ENCODE measurements around the gene KRTAP12-3.
"Not testable (repeated sequence)": the region's sequence is repeated elsewhere in the genome, so short reads cannot be mapped to it uniquely, and the experiment has no call there.

Gene KRTAP12-3, protein sequence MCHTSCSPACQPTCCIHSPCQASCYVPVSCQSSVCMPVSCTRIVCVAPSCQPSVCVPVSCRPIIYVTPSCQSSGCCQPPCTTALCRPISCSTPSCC

DNA sequence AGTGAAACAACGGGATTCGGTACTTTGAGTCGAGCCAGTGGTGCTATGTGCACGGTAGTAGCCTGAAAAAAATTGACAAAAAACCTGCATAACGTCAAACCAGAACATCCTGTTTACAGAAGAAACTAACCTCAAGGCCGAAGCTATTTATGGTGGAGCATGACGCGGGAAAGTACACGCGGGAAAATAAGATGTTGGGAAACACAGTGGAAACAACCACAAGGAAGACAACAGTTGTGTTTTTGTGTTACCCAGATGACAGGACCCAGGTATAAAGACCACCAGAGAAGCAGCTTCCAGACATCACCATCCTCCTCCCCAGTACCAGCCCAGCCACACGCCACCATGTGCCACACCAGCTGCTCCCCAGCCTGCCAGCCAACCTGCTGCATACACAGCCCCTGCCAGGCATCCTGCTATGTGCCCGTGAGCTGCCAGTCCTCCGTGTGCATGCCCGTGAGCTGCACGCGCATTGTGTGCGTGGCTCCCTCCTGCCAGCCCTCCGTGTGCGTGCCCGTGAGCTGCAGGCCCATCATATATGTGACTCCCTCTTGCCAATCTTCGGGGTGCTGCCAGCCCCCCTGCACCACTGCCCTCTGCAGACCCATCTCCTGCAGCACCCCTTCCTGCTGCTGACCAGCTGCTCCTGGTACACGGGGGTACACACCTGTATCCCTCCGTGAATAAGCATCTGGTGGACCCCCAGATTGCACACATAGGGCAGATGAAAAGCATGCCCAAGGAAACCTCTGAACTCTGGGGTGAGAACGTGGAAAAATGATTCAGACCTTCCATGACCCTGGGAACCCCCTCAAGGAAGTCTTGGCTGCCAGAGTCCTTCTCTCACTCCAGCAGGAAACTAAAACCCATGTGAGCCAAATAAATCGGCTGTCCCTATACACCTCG is at the start of gene KRTAP12-3:
TSS of gene KRTAP12-3 (plus strand) at position 298 of the 906 bp plus-strand sequence. CDS start at position 346, 48 bp downstream.
- DNase-seq (ENCODE audit: low read depth in 1 of 2, low spot score in 1 of 2) = no peak

DNA sequence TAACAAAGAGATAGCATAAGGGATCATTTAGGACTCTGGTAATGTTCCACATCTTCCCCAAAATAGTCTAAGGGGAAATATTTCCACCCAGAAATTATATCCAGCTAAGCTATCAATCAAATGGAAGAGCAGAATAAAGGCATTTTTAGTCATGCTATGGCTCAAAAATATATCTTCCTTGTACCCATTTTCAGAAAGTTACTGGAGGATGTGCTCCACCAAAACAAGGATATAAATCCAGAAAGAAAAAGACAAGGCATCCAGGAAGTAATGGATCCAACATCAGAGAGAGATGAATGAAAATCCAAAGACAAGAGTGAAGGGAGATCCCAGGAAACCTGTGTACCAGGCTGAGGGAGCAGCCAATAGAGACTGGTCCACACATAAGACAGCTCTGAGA is 48.5 kb upstream of the KRTAP12-3 start:
- DNase-seq (ENCODE audit: low read depth in 1 of 2, low spot score in 1 of 2) = no peak

DNA sequence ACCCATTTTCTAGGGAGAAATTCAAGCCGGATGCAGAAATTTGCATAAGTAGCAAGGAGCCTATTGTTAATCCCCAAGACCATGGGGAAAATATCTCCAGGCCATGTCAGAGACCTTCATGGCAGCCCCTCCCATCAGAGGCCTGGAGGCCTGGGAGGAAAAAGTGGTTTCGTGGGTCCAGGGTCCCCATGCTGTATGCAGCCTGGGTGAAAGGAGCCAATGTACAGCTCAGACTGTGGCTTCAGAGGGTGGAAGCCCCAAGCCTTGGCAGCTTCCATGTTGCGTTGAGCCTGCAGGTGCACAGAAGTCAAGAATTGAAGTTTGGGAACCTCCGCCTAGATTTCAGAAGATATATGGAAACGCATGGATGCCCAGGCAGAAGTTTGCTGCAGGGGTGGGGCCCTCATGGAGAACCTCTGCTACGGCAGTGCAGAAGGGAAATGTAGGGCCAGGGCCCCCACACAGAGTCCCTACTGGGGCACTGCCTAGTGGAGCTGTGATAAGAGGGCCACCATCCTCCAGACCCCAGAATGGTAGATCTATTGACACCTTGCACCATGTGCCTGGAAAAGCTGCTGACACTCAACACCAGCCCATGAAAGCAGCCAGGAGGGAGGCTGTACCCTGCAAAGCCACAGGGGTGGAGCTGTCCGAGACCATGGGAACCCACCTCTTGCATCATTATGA is 47.4 kb upstream of the KRTAP12-3 start:
- not testable (repeated sequence) for DNase-seq (ENCODE audit: low read depth in 1 of 2, low spot score in 1 of 2)

DNA sequence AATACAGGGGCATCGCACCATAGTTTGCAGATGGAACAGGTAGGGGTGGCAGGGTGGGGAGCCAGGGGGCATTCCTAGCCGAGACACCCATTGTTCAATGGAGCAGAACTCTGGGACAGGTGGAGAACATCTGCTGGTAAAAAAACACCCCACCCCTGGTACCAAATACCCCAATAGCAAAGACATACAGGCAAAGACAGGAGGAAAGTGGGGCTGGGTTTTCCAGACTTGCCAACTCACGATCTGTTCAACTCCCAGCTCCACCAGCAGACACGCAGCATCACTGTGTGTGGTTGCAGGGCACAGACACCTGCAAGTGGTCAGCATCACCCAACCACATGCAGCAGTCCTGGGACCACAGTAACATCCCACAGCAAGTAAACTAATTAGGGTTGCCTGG is 46.2 kb upstream of the KRTAP12-3 start:
- DNase-seq (ENCODE audit: low read depth in 1 of 2, low spot score in 1 of 2) = no peak

DNA sequence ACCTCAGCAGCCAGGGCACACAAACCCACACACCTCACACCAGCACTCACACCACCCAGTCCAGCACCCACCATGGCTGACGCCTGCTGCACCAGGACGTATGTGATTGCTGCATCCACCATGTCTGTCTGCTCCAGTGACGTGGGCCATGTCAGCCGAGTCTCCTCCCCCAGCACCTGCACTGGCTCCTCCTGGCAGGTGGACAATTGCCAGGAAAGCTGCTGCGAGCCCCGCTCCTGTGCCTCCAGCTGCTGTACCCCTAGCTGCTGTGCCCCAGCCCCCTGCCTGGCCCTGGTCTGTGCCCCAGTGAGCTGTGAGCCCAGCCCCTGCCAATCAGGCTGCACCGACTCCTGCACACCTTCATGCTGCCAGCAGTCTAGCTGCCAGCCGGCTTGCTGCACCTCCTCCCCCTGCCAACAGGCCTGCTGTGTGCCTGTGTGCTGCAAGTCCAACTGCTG is 45.7 kb upstream of the KRTAP12-3 start, which contains the start of gene KRTAP10-8:
TSS of gene KRTAP10-8 (plus strand) at position 51 of the 458 bp plus-strand sequence. CDS start at position 73, 22 bp downstream.
- no peak for DNase-seq (ENCODE audit: low read depth in 1 of 2, low spot score in 1 of 2)

DNA sequence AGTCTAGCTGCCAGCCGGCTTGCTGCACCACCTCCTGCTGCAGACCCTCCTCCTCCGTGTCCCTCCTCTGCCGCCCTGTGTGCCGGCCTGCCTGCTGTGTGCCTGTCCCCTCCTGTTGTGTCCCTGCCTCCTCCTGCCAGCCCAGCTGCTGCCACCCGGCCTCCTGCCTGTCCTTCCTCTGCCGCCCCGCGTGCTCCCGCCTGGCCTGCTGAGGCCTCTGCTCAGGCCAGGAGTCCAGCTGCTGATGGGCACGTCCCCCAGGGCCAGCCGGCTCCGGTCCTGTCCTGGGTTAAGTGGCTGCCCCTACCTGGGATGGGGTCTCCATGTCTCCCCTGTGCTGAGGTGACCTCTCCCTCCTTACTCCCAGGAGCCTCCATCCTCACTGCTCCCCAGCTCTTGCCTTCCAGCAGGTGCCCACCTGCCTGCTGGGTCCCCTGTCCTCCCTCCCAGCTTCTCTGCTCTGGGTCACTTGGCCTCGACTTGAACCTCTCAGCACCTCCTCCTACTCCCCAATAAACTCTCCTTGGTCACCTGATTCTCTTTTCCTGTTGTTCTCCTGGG is 45.0 kb upstream of the KRTAP12-3 start:
- DNase-seq (ENCODE audit: low read depth in 1 of 2, low spot score in 1 of 2) = no peak

DNA sequence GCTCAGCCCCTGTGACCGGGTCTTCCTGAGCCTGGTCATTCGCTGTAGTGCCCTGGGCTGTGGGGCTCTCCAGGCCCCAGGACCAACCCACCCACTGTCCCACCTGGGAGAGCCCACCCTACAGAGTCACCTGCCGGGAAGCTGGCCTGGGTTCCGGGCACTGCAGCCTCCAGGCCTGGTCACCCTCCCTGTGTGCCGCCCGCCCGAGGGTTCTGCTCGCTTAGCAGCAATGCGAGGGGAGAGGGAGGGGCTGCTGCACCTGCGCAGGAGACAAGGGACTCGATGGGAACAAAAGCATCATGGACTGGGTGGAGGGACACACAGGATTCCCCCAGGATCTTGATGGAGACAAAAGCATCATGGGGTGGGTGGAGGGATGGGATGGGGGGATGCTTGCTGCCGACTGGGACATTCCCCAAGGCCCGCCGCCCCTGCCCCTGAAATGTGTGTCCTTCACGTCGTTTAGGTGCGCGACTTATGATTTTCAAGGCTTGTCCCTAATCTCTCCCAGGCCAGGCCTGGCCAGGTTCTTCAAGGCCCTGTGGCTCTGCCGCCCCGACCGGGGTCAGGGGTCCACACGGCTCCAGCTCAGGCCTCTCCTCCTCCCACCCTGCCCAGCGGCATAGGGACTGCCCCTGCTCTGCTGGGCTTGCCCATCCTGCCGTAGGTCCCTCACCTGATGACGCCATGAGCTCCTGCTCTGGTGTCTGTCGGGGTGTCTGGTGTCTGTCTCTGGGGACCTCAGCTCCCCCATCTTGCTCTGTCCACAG is 44.2 kb upstream of the KRTAP12-3 start:
- no peak for DNase-seq (ENCODE audit: low read depth in 1 of 2, low spot score in 1 of 2)

DNA sequence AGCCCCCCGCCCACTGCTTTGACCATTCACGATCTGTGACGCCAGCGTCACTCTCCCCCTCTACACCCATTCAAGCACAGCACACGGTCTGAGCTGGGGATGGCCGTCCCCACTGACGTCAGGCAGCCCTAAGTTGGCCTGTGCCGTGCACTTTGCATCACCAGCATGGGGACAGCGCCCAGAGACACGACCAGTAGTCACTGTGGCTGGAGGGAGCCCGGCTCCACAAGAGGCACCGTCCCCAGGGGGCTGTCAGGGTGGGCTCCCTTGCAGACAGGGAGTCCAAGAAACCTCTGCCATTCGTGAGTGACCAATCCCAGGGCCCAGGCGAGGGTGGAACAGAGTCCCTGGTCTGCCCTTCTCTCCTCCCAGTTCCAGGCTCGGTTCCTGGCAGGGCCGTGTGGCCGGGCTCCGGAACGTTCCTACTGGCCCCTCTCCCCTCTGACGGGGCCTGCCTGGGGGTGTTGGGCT is 43.5 kb upstream of the KRTAP12-3 start:
- no peak for DNase-seq (ENCODE audit: low read depth in 1 of 2, low spot score in 1 of 2)

DNA sequence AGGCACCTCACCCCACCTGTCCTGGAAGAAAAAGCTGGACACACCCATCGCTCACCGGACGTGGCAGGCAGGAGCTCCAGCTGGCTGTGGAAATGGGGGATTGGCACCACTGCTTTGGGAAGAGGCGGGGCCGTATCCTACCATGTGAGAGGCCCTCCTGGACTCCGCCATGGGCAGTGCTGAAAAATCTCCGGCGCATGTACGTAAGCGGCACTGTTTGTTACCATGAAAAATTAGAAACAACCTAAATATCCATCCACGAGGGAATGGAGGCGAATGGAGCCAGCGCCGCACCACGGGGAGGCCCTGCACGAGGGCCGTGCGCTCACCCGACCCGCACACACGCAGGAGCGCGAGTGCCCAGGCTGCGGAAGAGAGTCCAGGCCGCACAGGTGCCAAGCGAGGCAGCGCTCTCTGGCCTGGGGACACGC is 42.8 kb upstream of the KRTAP12-3 start:
- peak in 1 of 2 donors; percentile 0 for DNase-seq (ENCODE audit: low read depth in 1 of 2, low spot score in 1 of 2)

DNA sequence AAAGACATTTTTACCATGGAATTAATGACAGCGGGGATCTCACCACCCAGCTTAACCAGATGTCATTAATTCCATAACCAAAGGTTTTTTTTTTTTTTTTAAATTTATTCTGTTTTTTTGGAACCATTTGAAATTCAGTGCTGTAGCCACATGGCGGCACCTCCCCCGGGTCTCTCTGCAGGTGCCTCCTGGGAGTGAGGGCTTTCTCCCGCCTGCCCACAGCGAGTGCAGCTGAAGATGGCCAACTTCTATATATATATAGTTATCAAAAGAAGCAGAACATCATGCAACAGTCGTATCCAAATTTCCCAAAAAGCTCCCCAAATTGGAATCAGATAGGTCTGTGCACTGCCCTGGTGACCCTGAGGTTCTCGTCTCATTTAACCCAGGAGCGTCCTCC is 42.3 kb upstream of the KRTAP12-3 start:
- DNase-seq (ENCODE audit: low read depth in 1 of 2, low spot score in 1 of 2) = no peak

DNA sequence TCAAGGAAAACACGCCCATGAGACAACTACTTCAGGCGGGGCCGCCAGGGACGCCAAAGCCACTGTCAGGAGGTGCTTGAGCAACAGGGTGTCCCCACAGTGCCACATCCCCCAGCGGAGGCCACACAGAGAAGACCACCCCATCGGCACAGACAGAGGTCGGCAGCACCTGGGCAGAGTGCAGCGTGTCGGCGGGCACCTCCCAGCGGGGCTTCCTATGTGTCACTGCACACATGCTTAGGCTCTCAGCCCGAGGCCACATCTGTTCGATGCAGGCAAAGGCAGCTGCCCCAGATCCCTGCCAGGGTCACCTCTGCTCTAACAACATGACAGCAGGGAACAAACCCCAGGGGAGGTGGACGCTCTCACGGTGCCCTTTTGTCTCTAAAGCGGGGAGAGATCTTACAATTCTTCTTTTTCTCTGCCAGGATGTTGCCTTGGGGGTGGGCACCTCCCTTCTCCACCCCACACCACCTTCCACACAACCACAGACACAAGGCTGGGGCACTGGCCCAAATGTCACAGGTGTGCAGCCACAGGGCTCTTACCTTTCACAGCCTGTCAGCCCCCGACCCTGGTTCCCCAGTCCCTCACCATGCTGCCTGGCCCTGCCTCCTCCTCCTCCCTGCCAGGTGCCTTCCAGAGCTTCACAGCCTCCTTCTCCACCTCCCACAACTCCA is 41.7 kb upstream of the KRTAP12-3 start:
- DNase-seq (ENCODE audit: low read depth in 1 of 2, low spot score in 1 of 2) = no peak

DNA sequence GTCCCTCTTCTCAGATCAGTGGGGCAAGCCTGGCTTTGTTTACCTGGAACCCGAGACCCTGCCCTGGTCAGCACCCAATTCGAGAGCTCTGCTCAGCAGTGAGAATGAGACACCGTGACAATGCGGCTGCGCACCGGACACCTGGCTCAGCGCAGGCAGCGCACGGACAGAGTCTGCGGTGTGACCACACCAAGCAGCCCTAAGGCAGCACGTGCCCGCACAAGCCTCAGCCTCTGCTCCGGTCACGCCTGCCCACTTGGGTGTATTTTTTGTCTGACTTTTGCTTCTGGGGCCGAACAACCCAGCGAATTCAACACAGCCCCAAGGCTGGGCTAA is 41.2 kb upstream of the KRTAP12-3 start:
- DNase-seq (ENCODE audit: low read depth in 1 of 2, low spot score in 1 of 2) = no peak

DNA sequence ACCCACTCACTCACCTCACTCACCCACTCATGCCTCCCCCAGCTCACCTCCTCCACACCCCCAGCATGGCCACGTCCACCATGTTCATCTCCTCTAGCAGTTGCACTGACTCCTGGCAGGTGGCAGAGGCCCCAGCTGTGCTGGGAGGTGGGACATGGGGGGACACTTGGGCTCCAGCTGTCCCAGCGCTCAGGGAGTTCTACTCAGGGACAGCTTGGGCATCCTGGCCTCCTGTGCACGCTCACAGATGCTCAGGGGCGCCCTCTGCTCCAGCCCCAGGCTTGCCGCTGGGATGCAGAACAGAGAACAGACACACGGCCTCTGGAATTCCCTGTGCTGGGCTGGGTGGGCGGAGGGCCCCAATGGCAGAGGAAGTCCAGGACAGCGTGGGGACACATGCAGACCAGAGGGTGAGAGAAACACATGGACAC is 40.6 kb upstream of the KRTAP12-3 start:
- no peak for DNase-seq (ENCODE audit: low read depth in 1 of 2, low spot score in 1 of 2)

DNA sequence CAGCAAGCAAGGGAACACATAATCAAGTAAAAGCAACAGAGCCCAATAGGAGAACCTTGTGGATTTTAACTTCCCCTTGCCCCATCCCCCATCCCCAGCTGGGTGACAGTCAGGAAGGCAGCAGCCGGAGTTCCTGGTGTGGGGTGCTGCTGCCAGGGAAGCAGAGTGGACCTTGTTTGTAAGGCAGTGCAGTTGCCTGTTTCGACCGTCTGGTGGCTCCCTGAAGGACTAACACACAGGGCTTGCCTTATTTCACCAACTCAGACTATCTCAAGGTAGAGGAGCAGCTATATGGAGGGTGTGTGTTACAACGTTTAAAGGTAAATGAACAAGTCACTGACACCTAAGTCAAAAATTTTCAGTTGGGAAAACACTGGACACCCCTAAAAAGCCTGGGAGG is 39.2 kb upstream of the KRTAP12-3 start:
- DNase-seq (ENCODE audit: low read depth in 1 of 2, low spot score in 1 of 2) = no peak

DNA sequence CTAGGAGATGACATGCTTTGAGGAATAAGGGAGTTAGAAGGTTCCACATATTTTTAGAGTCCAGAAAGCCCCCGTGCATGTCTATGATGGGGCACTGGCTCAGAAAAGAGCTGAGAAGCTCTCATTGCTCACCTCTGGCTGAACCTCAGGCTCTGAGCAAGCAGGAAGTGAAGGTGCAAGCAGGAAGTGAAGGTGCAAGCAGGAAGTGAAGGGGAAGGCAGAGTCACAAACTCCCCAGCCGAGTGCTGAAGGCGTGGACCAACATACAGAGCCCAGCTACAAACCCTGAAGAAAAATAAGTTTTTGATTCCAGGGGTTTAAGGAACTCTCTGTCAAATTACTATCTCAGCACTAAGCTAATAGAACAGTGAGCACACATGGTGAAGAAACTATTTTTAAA is 38.8 kb upstream of the KRTAP12-3 start:
- DNase-seq (ENCODE audit: low read depth in 1 of 2, low spot score in 1 of 2) = peak; percentile 26 to 34

DNA sequence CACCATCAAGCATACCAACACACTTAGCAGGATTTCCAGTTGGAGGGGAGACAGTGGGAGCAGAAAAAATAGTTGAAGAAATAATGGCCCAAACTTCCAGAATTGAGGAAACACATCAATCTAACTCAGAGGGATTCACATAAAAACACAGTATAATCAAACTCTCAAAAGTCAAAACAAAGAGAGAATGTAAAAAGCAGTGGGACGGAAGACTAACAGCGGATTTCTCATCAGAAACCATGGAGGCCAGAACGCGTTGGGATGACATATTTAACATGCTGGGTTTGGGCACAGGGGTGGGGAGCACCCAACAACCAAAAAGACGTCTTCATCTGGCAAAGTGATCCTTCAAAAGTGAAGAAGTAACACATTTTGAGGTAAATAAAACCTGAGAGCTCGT is 37.8 kb upstream of the KRTAP12-3 start:
- DNase-seq (ENCODE audit: low read depth in 1 of 2, low spot score in 1 of 2) = no peak

DNA sequence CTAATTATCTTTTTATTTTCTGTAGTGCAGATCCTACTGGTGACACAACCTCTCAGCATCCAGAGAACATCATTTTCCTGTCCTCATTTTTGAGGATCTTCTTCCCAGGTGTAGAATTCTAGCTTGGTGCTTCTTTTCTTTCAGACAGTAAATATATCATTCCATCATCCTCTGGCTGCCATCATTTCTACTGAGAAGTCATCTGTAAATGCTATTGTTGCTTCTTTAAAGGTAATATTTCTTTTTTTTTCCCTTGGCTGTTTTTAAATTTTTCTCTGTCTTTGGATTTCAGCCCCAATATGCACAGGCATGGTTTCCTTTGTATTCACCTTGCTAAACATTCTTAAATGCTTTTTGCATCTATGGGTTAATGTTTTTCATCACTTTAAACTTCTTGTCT is 34.2 kb upstream of the KRTAP12-3 start:
- no peak for DNase-seq (ENCODE audit: low read depth in 1 of 2, low spot score in 1 of 2)

DNA sequence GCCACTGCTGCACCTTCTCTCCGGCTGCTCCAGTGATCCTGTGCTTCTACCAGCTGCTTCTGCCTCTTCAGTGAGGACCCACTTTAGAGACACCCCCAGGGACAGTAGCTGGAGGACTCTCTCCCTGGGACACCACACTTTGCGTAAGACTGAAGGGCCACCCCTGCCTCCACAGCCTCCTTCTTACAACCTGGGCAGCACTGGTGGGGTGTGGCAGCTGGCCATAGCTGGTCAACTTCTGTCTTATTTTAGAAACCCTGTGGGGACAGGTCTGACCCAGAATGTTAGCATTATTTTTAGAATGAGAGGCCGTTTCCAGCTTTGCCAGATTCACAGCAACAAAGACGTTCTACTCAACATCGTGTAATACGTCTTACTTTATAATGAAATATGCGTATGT is 32.0 kb upstream of the KRTAP12-3 start:
- no peak for DNase-seq (ENCODE audit: low read depth in 1 of 2, low spot score in 1 of 2)

DNA sequence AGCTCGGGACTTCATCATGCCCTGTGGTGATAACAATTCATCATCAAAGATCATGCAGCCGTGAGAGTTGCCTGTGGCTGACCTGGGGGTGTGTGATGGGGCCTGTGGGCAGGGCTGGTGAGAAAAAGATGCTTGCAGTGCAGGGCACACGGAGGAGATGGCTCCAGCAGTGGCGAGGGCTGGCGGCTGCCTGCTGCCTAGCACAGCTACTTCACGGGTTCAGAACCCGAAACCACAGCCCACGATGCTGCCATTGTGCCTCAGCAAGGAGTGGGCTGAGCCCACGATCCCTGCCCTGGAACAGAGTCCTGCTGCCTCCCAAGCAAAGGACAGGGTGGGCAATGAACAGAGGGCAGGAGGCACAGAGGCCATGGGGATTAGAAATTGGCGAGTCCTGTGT is 31.5 kb upstream of the KRTAP12-3 start:
- DNase-seq (ENCODE audit: low read depth in 1 of 2, low spot score in 1 of 2) = no peak

DNA sequence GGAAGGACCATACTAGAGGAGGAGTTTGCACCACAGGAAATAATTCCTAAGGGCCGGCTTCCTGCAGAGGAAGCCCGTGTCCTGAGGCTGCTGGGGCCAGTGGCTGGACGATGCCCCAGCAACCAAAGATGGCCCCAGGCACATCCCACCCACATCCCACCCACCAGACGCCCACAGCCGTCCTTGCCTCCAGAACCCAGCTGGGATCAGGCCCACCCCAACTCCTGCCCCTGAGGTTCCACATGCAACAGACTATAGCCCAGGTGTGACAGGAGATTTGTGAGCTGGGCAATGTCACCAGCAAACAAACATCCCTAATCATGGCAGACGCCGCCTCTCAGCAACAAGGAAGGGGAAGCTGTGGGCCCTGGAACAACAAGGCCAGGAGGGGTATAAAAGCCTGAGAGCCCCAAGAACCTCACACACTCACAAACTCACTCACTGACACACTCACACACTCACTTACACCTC is 31.0 kb upstream of the KRTAP12-3 start, which contains the start of gene KRTAP10-9:
TSS of gene KRTAP10-9 (plus strand) at position 421 of the 471 bp plus-strand sequence. CDS start 79 bp downstream, outside the sequence.
- no peak for DNase-seq (ENCODE audit: low read depth in 1 of 2, low spot score in 1 of 2)

Data from stimulated activated CD4-positive, alpha-beta T cell treated with anti-CD3 and anti-CD28 coated beads, Interleukin-15, amount 100 ng/mL, for 1 hour (primary cell).